NCI-H2081 (cell line): ENCODE data around the gene NFIA.
A peak's percentile ranks its signal among the peaks of the same experiment; 100 is the strongest.

ENCODE experiments used
- DNase-seq, 2 experiments: peaks; one replicate each; lab custom pipeline; 2025; lab: John Stamatoyannopoulos, UW

Gene NFIA

GRCh38 chr1:61215676-61216289, 133.4 kb downstream of the NFIA start:
- no peak for DNase-seq

GRCh38 chr1:61220536-61220935, 138.2 kb downstream of the NFIA start:
- peak; percentile 30 to 63 for DNase-seq

GRCh38 chr1:61221642-61222041, 139.3 kb downstream of the NFIA start:
- peak in 1 of 2 experiments; percentile 20 for DNase-seq

- no peak for DNase-seq
Observed at GRCh38 chr1:61222240-61222639, 139.9 kb downstream of the NFIA start.

- DNase-seq, result no peak
Observed at GRCh38 chr1:61223140-61223539, 140.8 kb downstream of the NFIA start.

- DNase-seq, result no peak
Observed at GRCh38 chr1:61224609-61225008, 142.2 kb downstream of the NFIA start.

- no peak for DNase-seq
Observed at GRCh38 chr1:61225478-61225877, 143.1 kb downstream of the NFIA start.

GRCh38 chr1:61226791-61227567, 144.6 kb downstream of the NFIA start:
- peak; percentile 62 to 85 for DNase-seq

GRCh38 chr1:61227857-61228550, 145.6 kb downstream of the NFIA start:
- no peak for DNase-seq

GRCh38 chr1:61230523-61230922, 148.2 kb downstream of the NFIA start:
- DNase-seq, result no peak

GRCh38 chr1:61231795-61232194, 149.4 kb downstream of the NFIA start:
- DNase-seq, result no peak

- no peak for DNase-seq
Observed at GRCh38 chr1:61233121-61233660, 150.8 kb downstream of the NFIA start.

GRCh38 chr1:61234587-61234919, 152.2 kb downstream of the NFIA start:
- no peak for DNase-seq

GRCh38 chr1:61237147-61237546, 154.8 kb downstream of the NFIA start:
- no peak for DNase-seq

GRCh38 chr1:61237659-61238358, 155.4 kb downstream of the NFIA start:
- DNase-seq, result no peak

- DNase-seq, result no peak
Observed at GRCh38 chr1:61238359-61238665, 156.0 kb downstream of the NFIA start.

GRCh38 chr1:61240878-61241277, 158.5 kb downstream of the NFIA start:
- no peak for DNase-seq

GRCh38 chr1:61241411-61241838, 159.1 kb downstream of the NFIA start:
- DNase-seq, result peak; percentile 52 to 83

GRCh38 chr1:61241973-61242381, 159.6 kb downstream of the NFIA start:
- peak in 1 of 2 experiments; percentile 9 for DNase-seq

GRCh38 chr1:61244114-61244513, 161.8 kb downstream of the NFIA start:
- peak; percentile 73 to 90 for DNase-seq

GRCh38 chr1:61245696-61246400, 163.5 kb downstream of the NFIA start:
- no peak for DNase-seq
